Calu3 (cell line): ENCODE results near the gene LRMDA. TPM values are rescaled to one million over a fixed set of nuclear protein-coding genes. Genes with fewer than 3 reads are reported as not detected.

Source experiments
- BruUV-seq: library from RNA; stranded (reverse); fragments of 400-500 nt; replicated peaks from 2 replicates; lab custom pipeline; 2021; lab: Mats Ljungman, UMichigan
- CTCF ChIA-PET: fragments of 300-600 bp; sonication (Branson Sonifier 250); formaldehyde crosslinking; loops from one replicate; lab custom pipeline; 2022; ENCODE audit warnings: antibody characterized with exemption; lab: Charles Lee
- DNase-seq: peaks from one replicate; pipeline ENCODE4 v3.0.0; 2022
- H3K27ac Mint-ChIP-seq: one replicate; pipeline ENCODE4 v1.8.0; 2022; ENCODE audit warnings: mixed read lengths; ENCODE audit not compliant: unreplicated experiment
- H3K27me3 Mint-ChIP-seq: one replicate; pipeline ENCODE4 v1.8.0; 2022; ENCODE audit warnings: mixed read lengths; ENCODE audit not compliant: unreplicated experiment
- H3K36me3 Mint-ChIP-seq: one replicate; pipeline ENCODE4 v1.8.0; 2022; ENCODE audit warnings: mild to moderate bottlenecking, moderate library complexity, mixed read lengths; ENCODE audit not compliant: insufficient read depth, unreplicated experiment
- H3K4me1 Mint-ChIP-seq: one replicate; pipeline ENCODE4 v1.8.0; 2022; ENCODE audit warnings: mild to moderate bottlenecking, low read depth, mixed read lengths; ENCODE audit not compliant: unreplicated experiment
- H3K4me3 Mint-ChIP-seq: one replicate; pipeline ENCODE4 v1.8.0; 2022; ENCODE audit warnings: mild to moderate bottlenecking, low read depth, moderate library complexity, mixed read lengths; ENCODE audit not compliant: unreplicated experiment
- H3K9me3 Mint-ChIP-seq: one replicate; pipeline ENCODE4 v1.8.0; 2022; ENCODE audit warnings: low read depth, mixed read lengths; ENCODE audit not compliant: unreplicated experiment
- intact Hi-C: fragments of 100-400 bp; cut with micrococcal nuclease; formaldehyde crosslinking; loops from one replicate; pipeline ENCODE4 v1.10.0; 2022; ENCODE audit not compliant: unreplicated experiment
- total RNA-seq: library from RNA; stranded (reverse); gene quantifications from 2 replicates; pipeline ENCODE4 v1.2.3, GENCODE V29; 2022
- TF ChIP-seq, protein P1 (sequence below): fragments of 200-600 bp; IDR thresholded peaks from one replicate; pipeline ENCODE4 v1.8.0; 2022; ENCODE audit warnings: antibody characterized with exemption; ENCODE audit not compliant: unreplicated experiment

The LRMDA gene
- total RNA-seq, 1 experiment from 2014 or later: 7.6 TPM

DNA sequence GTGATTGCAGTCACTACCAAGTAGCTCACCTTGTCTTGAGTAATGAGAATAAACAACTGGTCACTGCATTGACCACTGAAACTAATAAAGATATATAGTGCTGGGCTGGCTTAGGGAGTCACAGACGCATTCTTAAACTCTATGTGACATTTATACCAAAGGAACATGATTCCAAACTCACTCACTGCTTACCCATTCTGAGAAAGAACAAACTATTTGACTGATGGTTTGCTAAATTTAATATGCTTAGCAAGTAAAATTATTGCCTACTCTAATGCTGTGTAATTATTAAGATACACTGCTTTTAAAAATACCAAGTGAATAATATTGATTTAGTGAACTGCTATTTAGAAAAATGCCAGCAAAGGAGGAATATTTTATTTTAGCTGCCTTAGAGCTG is 191.1 kb downstream of the LRMDA start:
- CTCF ChIA-PET: no interaction called here
- no peak for DNase-seq
- Mint-ChIP-seq H3K27me3 (peaks cover 33% of the 10 kb centered on the region), H3K27ac (no peak overlapping the region), H3K4me3 (no peak overlapping the region), H3K9me3 (no peaks in the 10 kb centered on the region), H3K4me1 (no peaks in the 10 kb centered on the region), H3K36me3 (no peaks in the 10 kb centered on the region)
- intact Hi-C loops: no loop called here
- no TSS peak for BruUV-seq
- TF ChIP-seq, protein P1, sequence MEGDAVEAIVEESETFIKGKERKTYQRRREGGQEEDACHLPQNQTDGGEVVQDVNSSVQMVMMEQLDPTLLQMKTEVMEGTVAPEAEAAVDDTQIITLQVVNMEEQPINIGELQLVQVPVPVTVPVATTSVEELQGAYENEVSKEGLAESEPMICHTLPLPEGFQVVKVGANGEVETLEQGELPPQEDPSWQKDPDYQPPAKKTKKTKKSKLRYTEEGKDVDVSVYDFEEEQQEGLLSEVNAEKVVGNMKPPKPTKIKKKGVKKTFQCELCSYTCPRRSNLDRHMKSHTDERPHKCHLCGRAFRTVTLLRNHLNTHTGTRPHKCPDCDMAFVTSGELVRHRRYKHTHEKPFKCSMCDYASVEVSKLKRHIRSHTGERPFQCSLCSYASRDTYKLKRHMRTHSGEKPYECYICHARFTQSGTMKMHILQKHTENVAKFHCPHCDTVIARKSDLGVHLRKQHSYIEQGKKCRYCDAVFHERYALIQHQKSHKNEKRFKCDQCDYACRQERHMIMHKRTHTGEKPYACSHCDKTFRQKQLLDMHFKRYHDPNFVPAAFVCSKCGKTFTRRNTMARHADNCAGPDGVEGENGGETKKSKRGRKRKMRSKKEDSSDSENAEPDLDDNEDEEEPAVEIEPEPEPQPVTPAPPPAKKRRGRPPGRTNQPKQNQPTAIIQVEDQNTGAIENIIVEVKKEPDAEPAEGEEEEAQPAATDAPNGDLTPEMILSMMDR: no peak

DNA sequence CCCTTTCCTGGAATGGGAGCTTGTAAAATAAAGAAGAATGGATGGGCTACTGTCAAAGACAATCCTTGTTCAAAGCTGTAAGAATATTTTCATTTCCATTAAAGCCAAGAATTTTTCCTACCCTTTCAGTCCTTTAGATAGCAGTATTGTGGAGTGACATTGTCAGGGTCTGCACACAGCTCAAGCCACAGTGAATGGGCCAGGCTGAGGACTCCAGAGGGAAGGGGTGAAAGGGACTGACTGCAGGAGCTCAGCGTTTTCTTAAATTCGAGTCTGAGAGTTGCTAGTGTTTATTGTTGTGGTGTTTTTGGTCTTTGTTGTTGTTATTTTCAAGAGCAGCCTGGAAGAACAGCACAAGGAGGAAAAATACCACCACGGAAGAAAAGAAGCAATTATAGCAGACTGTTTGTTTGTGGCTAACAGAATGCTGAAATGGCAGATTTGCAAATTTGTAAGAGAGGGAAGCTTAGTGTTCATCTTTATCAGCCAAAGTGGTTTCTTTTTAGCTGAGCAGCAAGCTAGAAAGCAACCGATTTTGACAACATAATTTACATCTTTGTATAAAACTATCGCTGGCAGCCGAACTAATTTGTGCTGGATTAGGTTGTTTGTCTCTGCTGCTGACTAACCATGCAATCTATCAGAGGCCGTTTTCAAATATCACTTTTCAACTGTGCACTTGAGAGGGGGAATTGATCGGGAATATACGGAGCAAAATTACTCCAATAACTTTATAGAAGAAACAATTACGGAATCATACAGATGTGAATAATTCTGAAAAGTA is 192.1 kb downstream of the LRMDA start:
- TF ChIP-seq, protein P1: no peak
- no peak for DNase-seq
- Mint-ChIP-seq H3K4me3 (no peak overlapping the region), H3K36me3 (no peaks in the 10 kb centered on the region), H3K27ac (no peak overlapping the region), H3K27me3 (peaks cover 27% of the 10 kb centered on the region), H3K4me1 (no peaks in the 10 kb centered on the region), H3K9me3 (no peaks in the 10 kb centered on the region)
- no TSS peak for BruUV-seq
- intact Hi-C loops: no loop called here
- CTCF ChIA-PET: no interaction called here

DNA sequence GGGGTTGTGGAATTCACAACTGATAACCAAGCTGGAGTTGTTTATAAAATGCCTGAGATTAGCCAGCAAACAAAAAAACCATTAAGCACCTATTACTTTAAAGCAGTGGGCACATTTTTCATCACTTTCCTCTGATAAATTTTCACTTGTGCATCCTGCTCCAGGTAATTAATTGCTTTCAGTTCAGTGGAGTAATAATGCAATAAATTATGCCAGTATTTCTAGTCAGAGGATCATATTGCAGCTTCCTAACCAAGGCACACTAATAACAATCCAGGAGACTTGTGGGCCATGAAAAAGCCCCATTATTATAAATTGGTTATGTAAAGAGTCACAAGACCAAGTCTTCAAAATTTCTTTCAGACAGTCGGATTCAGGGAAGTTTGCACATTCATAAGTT is 193.2 kb downstream of the LRMDA start:
- H3K36me3 Mint-ChIP-seq: no peaks in the 10 kb centered on the region
- no peak overlapping the region for H3K27ac Mint-ChIP-seq
- no peaks in the 10 kb centered on the region for H3K4me1 Mint-ChIP-seq
- CTCF ChIA-PET: no interaction called here
- DNase-seq: no peak
- intact Hi-C loops: no loop called here
- H3K4me3 Mint-ChIP-seq: no peak overlapping the region
- TF ChIP-seq, protein P1: no peak
- no peaks in the 10 kb centered on the region for H3K9me3 Mint-ChIP-seq
- no TSS peak for BruUV-seq
- peaks cover 27% of the 10 kb centered on the region for H3K27me3 Mint-ChIP-seq

DNA sequence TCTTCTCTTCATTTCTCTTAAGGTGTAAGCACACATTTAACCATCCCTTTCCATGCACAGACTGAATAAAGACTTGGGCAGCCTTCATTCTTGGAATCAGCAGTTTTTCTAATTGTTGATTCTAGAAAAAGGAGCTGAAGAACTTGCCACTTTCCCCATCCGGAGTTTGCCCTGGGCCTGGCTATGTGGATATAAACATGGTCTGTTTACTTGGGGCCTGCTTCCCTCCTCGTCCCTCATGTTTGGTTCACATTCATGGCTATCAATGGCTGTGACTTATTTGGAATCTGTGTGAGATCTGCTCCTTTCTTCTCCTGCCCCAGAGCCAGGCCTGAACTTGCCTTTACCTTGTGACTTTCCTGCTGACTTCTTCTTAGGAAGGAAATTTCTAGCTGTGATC is 199.3 kb downstream of the LRMDA start:
- no peak for DNase-seq
- CTCF ChIA-PET: interaction anchor here (0.5 kb wide), 1 partner anchor 297 kb away, joined by 3 read pairs; no protein-coding TSS in a partner anchor
- BruUV-seq: no TSS peak
- H3K4me3 Mint-ChIP-seq: no peak overlapping the region
- no peaks in the 10 kb centered on the region for H3K4me1 Mint-ChIP-seq
- peaks cover 27% of the 10 kb centered on the region for H3K27me3 Mint-ChIP-seq
- no peaks in the 10 kb centered on the region for H3K9me3 Mint-ChIP-seq
- H3K36me3 Mint-ChIP-seq: no peaks in the 10 kb centered on the region
- TF ChIP-seq, protein P1: no peak
- H3K27ac Mint-ChIP-seq: no peak overlapping the region
- intact Hi-C loops: no loop called here
